Fibroblast of lung (primary cell): Measurements from ENCODE around the gene ZNF618. TPM values are rescaled to one million over a fixed set of nuclear protein-coding genes. Genes with fewer than 3 reads are reported as not detected.

Experiments
- DNase-seq, 2 donors: peaks; one replicate each; pipeline versions ENCODE4 v3.0.0 to v3.0.0-alpha.2; 2010; ENCODE audit warnings: low read depth in 2 of 2
- H2AFZ ChIP-seq: 2 replicates; pipeline ENCODE4 v1.5.1; 2012; ENCODE audit warnings: low read length, control low read depth, inconsistent platforms
- H3K27ac ChIP-seq: 2 replicates; pipeline ENCODE4 v1.5.1; 2011; ENCODE audit warnings: low read length, control low read depth; ENCODE audit not compliant: insufficient read depth
- H3K27me3 ChIP-seq: 2 replicates; pipeline ENCODE4 v1.5.1; 2011; ENCODE audit warnings: mild to moderate bottlenecking, low read length; ENCODE audit not compliant: control insufficient read depth, insufficient read depth
- H3K36me3 ChIP-seq: 2 replicates; pipeline ENCODE4 v1.5.1; 2011; ENCODE audit warnings: low read length; ENCODE audit not compliant: control insufficient read depth, insufficient read depth
- H3K4me1 ChIP-seq: 2 replicates; pipeline ENCODE4 v1.5.1; 2011; ENCODE audit warnings: low read length; ENCODE audit not compliant: control insufficient read depth, insufficient read depth; ENCODE audit errors: extremely low read depth
- H3K4me2 ChIP-seq: 2 replicates; pipeline ENCODE4 v1.5.1; 2011; ENCODE audit warnings: low read length, control low read depth; ENCODE audit not compliant: insufficient read depth; ENCODE audit errors: extremely low read depth
- H3K4me3 ChIP-seq, 4 experiments: fragments of 200-600 bp in 1 of 4; sonication (generic) in 1 of 4; replicated peaks in 1 of 4; 2 replicates each; pipeline ENCODE4 v1.5.1; 2011 to 2016; ENCODE audit warnings: low read length in 4 of 4, low read depth in 3 of 4, mild to moderate bottlenecking in 3 of 4, control low read depth in 2 of 4, inconsistent platforms in 1 of 4, mixed read lengths in 1 of 4; ENCODE audit not compliant: insufficient read depth in 1 of 4; ENCODE audit errors: control extremely low read depth in 1 of 4
- H3K79me2 ChIP-seq: 2 replicates; pipeline ENCODE4 v1.5.1; 2012; ENCODE audit warnings: mild to moderate bottlenecking, low read length, inconsistent platforms; ENCODE audit not compliant: control insufficient read depth, insufficient read depth
- H3K9ac ChIP-seq: 2 replicates; pipeline ENCODE4 v1.5.1; 2011; ENCODE audit warnings: mild to moderate bottlenecking, low read length, control low read depth; ENCODE audit not compliant: insufficient read depth
- H3K9me3 ChIP-seq: 2 replicates; pipeline ENCODE4 v1.5.1; 2012; ENCODE audit warnings: low read depth, low read length; ENCODE audit not compliant: control insufficient read depth, insufficient read depth
- H4K20me1 ChIP-seq: 2 replicates; pipeline ENCODE4 v1.5.1; 2011; ENCODE audit warnings: low read length; ENCODE audit not compliant: control insufficient read depth, insufficient read depth; ENCODE audit errors: extremely low read depth
- EZH2 ChIP-seq: IDR thresholded peaks from 2 replicates; pipeline ENCODE4 v1.5.1; 2012; ENCODE audit warnings: low read length, control low read depth, mild to moderate bottlenecking; ENCODE audit errors: missing control alignments
- polyA plus RNA-seq, 2 donors: library from polyadenylated mRNA; depleted of rRNA in 1 of 2; stranded (reverse) in 1 of 2; unstranded in 1 of 2; fragments of >200 nt; gene quantifications; 2 replicates each; pipeline ENCODE4 v1.2.1, GENCODE V29; 2011 to 2012; ENCODE audit warnings: missing spikeins in 1 of 2
- total RNA-seq: library from RNA; depleted of rRNA; stranded (reverse); fragments of >200 nt; gene quantifications from 2 replicates; pipeline ENCODE4 v1.2.1, GENCODE V29; 2014
- TF ChIP-seq, protein P1 (sequence below), 2 donors: IDR thresholded peaks in 1 of 2; conservative IDR thresholded peaks in 1 of 2; 1 replicate in 1 of 2; 2 replicates in 1 of 2; pipeline ENCODE4 v1.5.1; 2011 to 2012; ENCODE audit warnings: low read length in 2 of 2, control low read depth in 1 of 2, inconsistent platforms in 1 of 2, low read depth in 1 of 2, mild to moderate bottlenecking in 1 of 2

ZNF618 gene
- total and polyA plus RNA-seq, 2 donors (not counting 1 experiment from before 2014, with no cell fraction given): 6.6 to 8.6 TPM

DNA sequence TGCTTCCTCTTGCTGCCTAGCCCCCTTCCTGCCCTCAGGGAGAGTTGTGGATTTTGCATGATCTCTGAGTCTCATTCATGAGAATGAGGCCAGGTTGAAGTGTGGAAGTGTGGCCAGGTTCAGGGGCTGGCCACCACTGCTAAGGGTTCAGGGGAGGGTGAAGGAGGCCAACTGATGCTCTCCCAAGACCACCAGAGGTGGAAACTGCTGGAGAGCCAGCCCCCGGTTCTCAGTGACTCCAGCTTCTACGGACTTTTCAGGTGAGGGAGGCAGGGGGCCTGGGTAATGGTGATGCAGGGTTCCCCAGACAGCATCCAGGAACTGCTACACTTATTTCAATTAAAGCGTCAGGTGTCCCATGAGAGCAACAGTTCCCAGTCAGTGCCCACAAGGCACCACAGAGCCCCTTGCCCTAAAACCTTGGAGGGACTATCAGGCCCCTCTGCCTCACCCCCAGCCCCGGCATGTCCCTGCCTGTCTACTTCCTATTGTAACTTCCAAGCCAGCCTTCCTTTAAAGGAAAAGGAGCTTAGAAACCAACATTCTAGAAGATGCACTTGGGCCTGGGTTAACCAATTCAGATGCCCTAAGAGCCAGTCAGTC is 151.9 kb downstream of the ZNF618 start:
- Histone ChIP-seq H2AFZ (no peak overlapping the region), H3K36me3 (peaks cover 11% of the 10 kb centered on the region), H3K4me3 (no peak overlapping the region), H3K9ac (no peak overlapping the region), H3K9me3 (no peaks in the 10 kb centered on the region), H4K20me1 (no peaks in the 10 kb centered on the region), H3K4me2 (no peak overlapping the region), H3K27me3 (no peaks in the 10 kb centered on the region), H3K27ac (no peak overlapping the region), H3K4me1 (no peaks in the 10 kb centered on the region), H3K79me2 (no peaks in the 10 kb centered on the region)
- TF ChIP-seq, protein P1, sequence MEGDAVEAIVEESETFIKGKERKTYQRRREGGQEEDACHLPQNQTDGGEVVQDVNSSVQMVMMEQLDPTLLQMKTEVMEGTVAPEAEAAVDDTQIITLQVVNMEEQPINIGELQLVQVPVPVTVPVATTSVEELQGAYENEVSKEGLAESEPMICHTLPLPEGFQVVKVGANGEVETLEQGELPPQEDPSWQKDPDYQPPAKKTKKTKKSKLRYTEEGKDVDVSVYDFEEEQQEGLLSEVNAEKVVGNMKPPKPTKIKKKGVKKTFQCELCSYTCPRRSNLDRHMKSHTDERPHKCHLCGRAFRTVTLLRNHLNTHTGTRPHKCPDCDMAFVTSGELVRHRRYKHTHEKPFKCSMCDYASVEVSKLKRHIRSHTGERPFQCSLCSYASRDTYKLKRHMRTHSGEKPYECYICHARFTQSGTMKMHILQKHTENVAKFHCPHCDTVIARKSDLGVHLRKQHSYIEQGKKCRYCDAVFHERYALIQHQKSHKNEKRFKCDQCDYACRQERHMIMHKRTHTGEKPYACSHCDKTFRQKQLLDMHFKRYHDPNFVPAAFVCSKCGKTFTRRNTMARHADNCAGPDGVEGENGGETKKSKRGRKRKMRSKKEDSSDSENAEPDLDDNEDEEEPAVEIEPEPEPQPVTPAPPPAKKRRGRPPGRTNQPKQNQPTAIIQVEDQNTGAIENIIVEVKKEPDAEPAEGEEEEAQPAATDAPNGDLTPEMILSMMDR (conservative IDR thresholded peaks at IDR 0.05 in 1 of 2, IDR thresholded peaks at IDR 0.05 in 1 of 2; ENCODE audit: low read depth in 1 of 2, low read length in 2 of 2): no peak
- no peak for TF ChIP-seq EZH2
- no peak for DNase-seq

DNA sequence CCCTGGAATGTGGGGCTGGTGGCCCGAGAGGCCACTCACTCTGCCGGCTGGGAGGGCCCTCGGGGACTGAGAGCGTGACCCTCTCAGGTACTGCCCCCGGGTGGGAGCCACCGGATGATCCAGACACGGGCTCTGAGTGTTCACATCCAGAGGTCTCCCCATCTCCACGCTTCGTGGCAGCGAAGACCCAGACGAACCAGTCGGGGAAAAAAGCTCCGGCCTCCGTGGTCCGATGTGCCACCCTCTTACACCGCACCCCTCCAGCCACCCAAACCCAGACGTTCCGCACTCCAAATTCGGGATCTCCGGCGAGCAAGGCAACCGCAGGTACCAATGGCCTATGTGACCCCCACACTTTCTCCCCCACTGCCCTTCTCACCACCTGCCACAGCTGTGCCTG is 152.5 kb downstream of the ZNF618 start:
- Histone ChIP-seq H3K9me3 (no peaks in the 10 kb centered on the region), H3K4me2 (no peak overlapping the region), H3K4me3 (no peak overlapping the region), H4K20me1 (no peaks in the 10 kb centered on the region), H2AFZ (no peak overlapping the region), H3K79me2 (no peaks in the 10 kb centered on the region), H3K36me3 (peaks cover 11% of the 10 kb centered on the region), H3K27ac (no peak overlapping the region), H3K4me1 (no peaks in the 10 kb centered on the region), H3K9ac (no peak overlapping the region), H3K27me3 (no peaks in the 10 kb centered on the region)
- TF ChIP-seq EZH2: no peak
- TF ChIP-seq, protein P1 (conservative IDR thresholded peaks at IDR 0.05 in 1 of 2, IDR thresholded peaks at IDR 0.05 in 1 of 2; ENCODE audit: low read depth in 1 of 2, low read length in 2 of 2): no peak
- DNase-seq: no peak

DNA sequence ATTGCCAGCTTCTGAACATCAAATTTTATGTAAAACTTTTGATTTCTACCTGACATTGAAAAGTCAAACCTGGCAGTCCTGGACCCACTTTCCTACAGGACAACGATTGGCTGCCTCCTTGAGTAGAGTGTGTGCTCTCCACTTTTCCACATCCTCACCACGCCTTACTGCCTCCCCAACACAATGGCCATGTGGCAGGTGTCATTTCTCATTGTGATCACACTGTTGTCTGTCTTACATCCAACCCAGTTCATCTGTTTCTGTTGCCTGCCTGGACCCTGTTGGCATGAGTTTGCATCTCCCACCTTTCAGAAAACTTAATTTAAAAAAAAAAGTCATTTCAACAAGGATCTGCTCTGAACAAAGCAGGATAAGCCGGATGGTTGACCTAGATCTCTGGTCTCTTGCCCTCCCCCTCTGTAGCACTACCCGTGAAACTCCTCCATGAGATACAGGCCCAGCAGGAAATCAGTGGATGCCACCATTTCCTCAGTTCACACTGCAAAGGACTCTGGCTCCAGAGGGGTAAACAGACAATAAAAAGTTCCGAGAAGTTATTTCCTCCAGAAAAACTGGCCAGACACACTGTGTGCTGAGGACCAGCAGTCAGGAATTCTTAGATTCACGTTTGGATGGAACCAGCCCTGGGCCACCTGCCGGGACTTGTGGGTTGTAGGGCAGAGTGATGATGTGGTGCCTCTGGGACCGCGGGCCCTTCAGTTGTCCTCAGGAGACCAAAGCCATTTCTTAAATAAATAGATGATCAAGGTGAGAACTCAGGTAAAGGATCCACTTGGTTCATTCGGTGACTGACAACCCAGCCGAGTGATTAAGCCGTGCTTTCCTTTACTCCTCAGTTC is 153.4 kb downstream of the ZNF618 start:
- no peaks in the 10 kb centered on the region for H3K4me1 ChIP-seq
- no peaks in the 10 kb centered on the region for H3K27me3 ChIP-seq
- no peak overlapping the region for H3K27ac ChIP-seq
- no peaks in the 10 kb centered on the region for H4K20me1 ChIP-seq
- H3K9me3 ChIP-seq: no peaks in the 10 kb centered on the region
- H2AFZ ChIP-seq: no peak overlapping the region
- H3K4me3 ChIP-seq: no peak overlapping the region
- peaks cover 11% of the 10 kb centered on the region for H3K36me3 ChIP-seq
- H3K9ac ChIP-seq: no peak overlapping the region
- H3K4me2 ChIP-seq: no peak overlapping the region
- TF ChIP-seq EZH2: no peak
- TF ChIP-seq, protein P1 (conservative IDR thresholded peaks at IDR 0.05 in 1 of 2, IDR thresholded peaks at IDR 0.05 in 1 of 2; ENCODE audit: low read depth in 1 of 2, low read length in 2 of 2): no peak
- no peaks in the 10 kb centered on the region for H3K79me2 ChIP-seq
- DNase-seq: no peak
